Activated CD4-positive, alpha-beta T cell treated with anti-CD3 and anti-CD28 coated beads, Interleukin-2, amount 10 ng/mL, durations not matched to agents 24 days and 14 days (primary cell): ENCODE results near the gene NLRP5. TPM values are rescaled to one million over a fixed set of nuclear protein-coding genes. Genes with fewer than 3 reads are reported as not detected.

Source experiments
- DNase-seq: peaks from one replicate; pipeline ENCODE4 v3.0.0; 2022
- H3K27ac Mint-ChIP-seq: one replicate; pipeline ENCODE4 v1.8.0; 2022; ENCODE audit warnings: mild to moderate bottlenecking, mixed read lengths
- H3K27me3 Mint-ChIP-seq: one replicate; pipeline ENCODE4 v1.8.0; 2022; ENCODE audit warnings: mixed read lengths
- H3K36me3 Mint-ChIP-seq: one replicate; pipeline ENCODE4 v1.8.0; 2022; ENCODE audit warnings: low read depth, mild to moderate bottlenecking, mixed read lengths
- H3K4me1 Mint-ChIP-seq: one replicate; pipeline ENCODE4 v1.8.0; 2021; ENCODE audit warnings: mixed read lengths
- H3K4me3 Mint-ChIP-seq: one replicate; pipeline ENCODE4 v1.8.0; 2022; ENCODE audit warnings: mild to moderate bottlenecking, moderate library complexity, mixed read lengths
- H3K9me3 Mint-ChIP-seq: one replicate; pipeline ENCODE4 v1.8.0; 2021; ENCODE audit warnings: mixed read lengths
- intact Hi-C: fragments of 100-400 bp; cut with micrococcal nuclease; formaldehyde crosslinking; loops from one replicate; pipeline ENCODE4 v1.15.1; 2023
- total RNA-seq: library from RNA; stranded (reverse); gene quantifications from 2 replicates; pipeline ENCODE4 v1.2.3, GENCODE V29; 2022

The NLRP5 gene
- total RNA-seq, 1 donor from 2014 or later, result not detected

GRCh38 chr19:56085571-56086275 is 99.1 kb downstream of the NLRP5 start:
- Mint-ChIP-seq H3K4me3 (no peak overlapping the region), H3K4me1 (peaks cover 8% of the 10 kb centered on the region), H3K27me3 (peaks cover 4% of the 10 kb centered on the region), H3K27ac (no peak overlapping the region), H3K9me3 (no peaks in the 10 kb centered on the region), H3K36me3 (peaks cover 4% of the 10 kb centered on the region)
- intact Hi-C loops, result no loop called here
- no peak for DNase-seq

- Mint-ChIP-seq H3K4me3 (no peak overlapping the region), H3K9me3 (no peaks in the 10 kb centered on the region), H3K27me3 (no peaks in the 10 kb centered on the region), H3K4me1 (no peaks in the 10 kb centered on the region), H3K36me3 (peaks cover 10% of the 10 kb centered on the region), H3K27ac (no peak overlapping the region)
- no peak for DNase-seq
- intact Hi-C loops, result no loop called here
These were observed 100.3 kb downstream of the NLRP5 start for GRCh38 chr19:56086671-56087430.

GRCh38 chr19:56087647-56088496 is 101.3 kb downstream of the NLRP5 start:
- H3K4me1 Mint-ChIP-seq, result peaks cover under 1% of the 10 kb centered on the region
- intact Hi-C loops, result no loop called here
- H3K9me3 Mint-ChIP-seq, result peaks cover 3% of the 10 kb centered on the region
- no peak overlapping the region for H3K4me3 Mint-ChIP-seq
- no peaks in the 10 kb centered on the region for H3K27me3 Mint-ChIP-seq
- no peak overlapping the region for H3K27ac Mint-ChIP-seq
- H3K36me3 Mint-ChIP-seq, result peaks cover 14% of the 10 kb centered on the region
- DNase-seq, result no peak

GRCh38 chr19:56088497-56089215 is 102.1 kb downstream of the NLRP5 start:
- Mint-ChIP-seq H3K27ac (no peak overlapping the region), H3K4me3 (no peak overlapping the region), H3K9me3 (peaks cover 5% of the 10 kb centered on the region)

GRCh38 chr19:56089344-56089743 is 102.8 kb downstream of the NLRP5 start:
- intact Hi-C loops, result no loop called here
- H3K27me3 Mint-ChIP-seq, result no peaks in the 10 kb centered on the region
- peaks cover 2% of the 10 kb centered on the region for H3K4me1 Mint-ChIP-seq
- peaks cover 5% of the 10 kb centered on the region for H3K9me3 Mint-ChIP-seq
- H3K36me3 Mint-ChIP-seq, result peaks cover 25% of the 10 kb centered on the region
- H3K4me3 Mint-ChIP-seq, result no peak overlapping the region
- H3K27ac Mint-ChIP-seq, result no peak overlapping the region
- no peak for DNase-seq

More at GRCh38 chr19:56088497-56089215, 102.1 kb downstream of the NLRP5 start:
- DNase-seq, result no peak
- Mint-ChIP-seq H3K27me3 (no peaks in the 10 kb centered on the region), H3K4me1 (peaks cover 2% of the 10 kb centered on the region), H3K36me3 (peaks cover 22% of the 10 kb centered on the region)
- intact Hi-C loops, result no loop called here

- Mint-ChIP-seq H3K4me3 (no peak overlapping the region), H3K27me3 (no peaks in the 10 kb centered on the region), H3K36me3 (peaks cover 38% of the 10 kb centered on the region), H3K9me3 (peaks cover 5% of the 10 kb centered on the region), H3K4me1 (peaks cover 2% of the 10 kb centered on the region), H3K27ac (no peak overlapping the region)
- DNase-seq, result no peak
- intact Hi-C loops, result no loop called here
These were observed 104.5 kb downstream of the NLRP5 start for GRCh38 chr19:56091066-56091490.

- intact Hi-C loops, result no loop called here
- Mint-ChIP-seq H3K4me1 (peaks cover 2% of the 10 kb centered on the region), H3K36me3 (peaks cover 38% of the 10 kb centered on the region), H3K27me3 (no peaks in the 10 kb centered on the region), H3K4me3 (no peak overlapping the region), H3K27ac (no peak overlapping the region), H3K9me3 (peaks cover 5% of the 10 kb centered on the region)
- DNase-seq, result no peak
These were observed 105.4 kb downstream of the NLRP5 start for GRCh38 chr19:56091751-56092546.

- Mint-ChIP-seq H3K27ac (no peak overlapping the region), H3K36me3 (peaks cover 40% of the 10 kb centered on the region), H3K4me3 (no peak overlapping the region), H3K4me1 (peaks cover 2% of the 10 kb centered on the region), H3K9me3 (peaks cover 5% of the 10 kb centered on the region), H3K27me3 (no peaks in the 10 kb centered on the region)
- DNase-seq, result no peak
- intact Hi-C loops, result no loop called here
These were observed 106.4 kb downstream of the NLRP5 start for GRCh38 chr19:56092685-56093631.

- intact Hi-C loops, result no loop called here
These were observed 107.9 kb downstream of the NLRP5 start for GRCh38 chr19:56094449-56094848.

GRCh38 chr19:56096665-56097064 is 110.1 kb downstream of the NLRP5 start:
- H3K27me3 Mint-ChIP-seq, result no peaks in the 10 kb centered on the region
- no peak overlapping the region for H3K4me3 Mint-ChIP-seq
- intact Hi-C loops, result no loop called here
- H3K36me3 Mint-ChIP-seq, result peaks cover 38% of the 10 kb centered on the region
- H3K4me1 Mint-ChIP-seq, result peaks cover 2% of the 10 kb centered on the region
- H3K27ac Mint-ChIP-seq, result no peak overlapping the region
- H3K9me3 Mint-ChIP-seq, result peaks cover 5% of the 10 kb centered on the region
- DNase-seq, result no peak

More at GRCh38 chr19:56094449-56094848, 107.9 kb downstream of the NLRP5 start:
- Mint-ChIP-seq H3K9me3 (peaks cover 5% of the 10 kb centered on the region), H3K36me3 (peaks cover 37% of the 10 kb centered on the region), H3K4me3 (no peak overlapping the region), H3K4me1 (peaks cover 2% of the 10 kb centered on the region), H3K27ac (no peak overlapping the region), H3K27me3 (no peaks in the 10 kb centered on the region)
- DNase-seq, result no peak

- Mint-ChIP-seq H3K4me3 (no peak overlapping the region), H3K36me3 (peaks cover 38% of the 10 kb centered on the region), H3K4me1 (peaks cover 2% of the 10 kb centered on the region), H3K9me3 (peaks cover 5% of the 10 kb centered on the region), H3K27ac (no peak overlapping the region), H3K27me3 (no peaks in the 10 kb centered on the region)
- intact Hi-C loops, result no loop called here
- DNase-seq, result no peak
These were observed 110.7 kb downstream of the NLRP5 start for GRCh38 chr19:56097306-56097705.

- Mint-ChIP-seq H3K4me1 (peaks cover 2% of the 10 kb centered on the region), H3K4me3 (no peak overlapping the region), H3K36me3 (peaks cover 35% of the 10 kb centered on the region), H3K27ac (no peak overlapping the region), H3K27me3 (no peaks in the 10 kb centered on the region), H3K9me3 (peaks cover 3% of the 10 kb centered on the region)
- DNase-seq, result no peak
- intact Hi-C loops, result no loop called here
These were observed 111.2 kb downstream of the NLRP5 start for GRCh38 chr19:56097776-56098175.
